H1 (cell line): ENCODE results near the gene SFXN2. TPM values are rescaled to one million over a fixed set of nuclear protein-coding genes. Genes with fewer than 3 reads are reported as not detected.
A peak's percentile ranks its signal among the peaks of the same experiment; 100 is the strongest.

Experiments
- CTCF ChIA-PET: fragments of 300-600 bp; sonication (Branson Sonifier 250); formaldehyde crosslinking; loops from one replicate; lab custom pipeline; 2021; ENCODE audit not compliant: partially characterized antibody; lab: Charles Lee
- POLR2A ChIA-PET: fragments of 300-600 bp; sonication (Branson Sonifier 250); formaldehyde crosslinking; loops from one replicate; lab custom pipeline; 2021; ENCODE audit warnings: inconsistent platforms; ENCODE audit not compliant: partially characterized antibody; lab: Charles Lee
- DNase-seq, 2 experiments: peaks; one replicate each; pipeline versions ENCODE4 v3.0.0 to v3.0.0-alpha.2; 2010 to 2022; ENCODE audit warnings: low spot score in 2 of 2, low read depth in 1 of 2, mixed read lengths in 1 of 2
- FAIRE-seq: peaks from 2 replicates; lab custom pipeline; 2011; peaks lifted over from hg19 to GRCh38; lab: Jason Lieb, UNC
- H2AFZ ChIP-seq: 2 replicates; pipeline ENCODE4 v1.8.1; 2012; ENCODE audit warnings: low read length, inconsistent platforms
- H2AK5ac ChIP-seq: 2 replicates; pipeline ENCODE4 v1.6.1; 2013; ENCODE audit warnings: low read depth, low read length
- H2BK120ac ChIP-seq: replicated peaks from 2 replicates; pipeline ENCODE3; 2013; ENCODE audit warnings: low read depth, low read length, inconsistent platforms
- H2BK12ac ChIP-seq: 2 replicates; pipeline ENCODE4 v1.6.1; 2013; ENCODE audit warnings: low read depth, low read length
- H2BK15ac ChIP-seq: 2 replicates; pipeline ENCODE4 v1.6.1; 2013; ENCODE audit warnings: low read length
- H2BK20ac ChIP-seq: 2 replicates; pipeline ENCODE4 v1.6.1; 2013; ENCODE audit warnings: low read length
- H2BK5ac ChIP-seq: 2 replicates; pipeline ENCODE4 v1.6.1; 2013; ENCODE audit warnings: low read depth, low read length
- H3K14ac ChIP-seq: 2 replicates; pipeline ENCODE4 v1.6.1; 2013; ENCODE audit warnings: inconsistent platforms; ENCODE audit not compliant: insufficient read length
- H3K18ac ChIP-seq: 2 replicates; pipeline ENCODE4 v1.6.1; 2013; ENCODE audit warnings: low read length; ENCODE audit errors: extremely low read depth
- H3K23ac ChIP-seq: 2 replicates; pipeline ENCODE4 v1.6.1; 2013; ENCODE audit warnings: inconsistent platforms; ENCODE audit not compliant: insufficient read length
- H3K23me2 ChIP-seq: 2 replicates; pipeline ENCODE4 v1.6.1; 2013; ENCODE audit warnings: low read depth, low read length
- H3K27ac ChIP-seq: 2 replicates; pipeline ENCODE4 v1.6.1; 2011; ENCODE audit warnings: low read depth, low read length, inconsistent platforms
- H3K27me3 ChIP-seq, 4 experiments: replicated peaks in 1 of 4; 1 replicate in 1 of 4; 2 replicates in 3 of 4; pipeline versions ENCODE4 v1.6.1 to v1.8.1; 2011 to 2013; ENCODE audit warnings: low read length in 3 of 4, mild to moderate bottlenecking in 3 of 4, inconsistent platforms in 2 of 4, mixed read lengths in 2 of 4, moderate library complexity in 1 of 4; ENCODE audit not compliant: control insufficient read depth in 3 of 4, insufficient read depth in 3 of 4; ENCODE audit errors: extremely low read depth in 1 of 4
- H3K36me3 ChIP-seq, 4 experiments: 2 replicates each; pipeline versions ENCODE4 v1.6.1 to v1.8.1; 2011 to 2013; ENCODE audit warnings: mild to moderate bottlenecking in 4 of 4, low read length in 3 of 4, moderate library complexity in 2 of 4, control low read depth in 1 of 4, inconsistent platforms in 1 of 4; ENCODE audit not compliant: insufficient read depth in 4 of 4, control insufficient read depth in 2 of 4
- H3K4ac ChIP-seq: replicated peaks from 2 replicates; pipeline ENCODE3; 2013; ENCODE audit warnings: low read length, low read depth, mixed read lengths, inconsistent platforms; ENCODE audit not compliant: insufficient read length
- H3K4me1 ChIP-seq, 4 experiments: replicated peaks in 1 of 4; 1 replicate in 1 of 4; 2 replicates in 3 of 4; pipeline versions ENCODE4 v1.6.1 to v1.8.1; 2011 to 2013; ENCODE audit warnings: low read length in 3 of 4, inconsistent platforms in 2 of 4, mixed read lengths in 1 of 4; ENCODE audit not compliant: insufficient read depth in 4 of 4, control insufficient read depth in 3 of 4
- H3K4me2 ChIP-seq, 2 experiments: 2 replicates each; pipeline versions ENCODE4 v1.6.1 to v1.8.1; 2011 to 2013; ENCODE audit warnings: low read depth in 2 of 2, low read length in 2 of 2, control low read depth in 1 of 2, inconsistent platforms in 1 of 2, mild to moderate bottlenecking in 1 of 2; ENCODE audit not compliant: insufficient read depth in 1 of 2
- H3K4me3 ChIP-seq, 4 experiments: fragments of 200-600, 300-600 bp in 1 of 4; sonication (generic), shearing (Covaris generic), sonication (Bioruptor Twin) in 1 of 4; 2 replicates each; pipeline versions ENCODE4 v1.5.1 to v1.8.1; 2011 to 2016; ENCODE audit warnings: low read length in 4 of 4, low read depth in 3 of 4, control low read depth in 2 of 4, inconsistent platforms in 2 of 4, mild to moderate bottlenecking in 2 of 4, mixed read lengths in 1 of 4, moderate library complexity in 1 of 4; ENCODE audit not compliant: insufficient read depth in 2 of 4; ENCODE audit errors: extremely low read depth in 1 of 4
- H3K56ac ChIP-seq: replicated peaks from 2 replicates; pipeline ENCODE3; 2013; ENCODE audit warnings: low read depth, mild to moderate bottlenecking, mixed read lengths, low read length, inconsistent platforms; ENCODE audit not compliant: insufficient read length
- H3K79me1 ChIP-seq: 2 replicates; pipeline ENCODE4 v1.6.1; 2013; ENCODE audit warnings: low read depth, low read length, control low read depth
- H3K79me2 ChIP-seq, 2 experiments: 2 replicates each; pipeline versions ENCODE4 v1.6.1 to v1.8.1; 2012 to 2013; ENCODE audit warnings: low read length in 2 of 2, mild to moderate bottlenecking in 2 of 2, inconsistent platforms in 1 of 2; ENCODE audit not compliant: insufficient read depth in 2 of 2, control insufficient read depth in 1 of 2
- H3K9ac ChIP-seq, 4 experiments: replicated peaks in 1 of 4; 1 replicate in 1 of 4; 2 replicates in 3 of 4; pipeline versions ENCODE4 v1.6.1 to v1.8.1; 2011 to 2013; ENCODE audit warnings: low read depth in 3 of 4, low read length in 3 of 4, control low read depth in 2 of 4, mild to moderate bottlenecking in 2 of 4, moderate library complexity in 2 of 4, inconsistent platforms in 1 of 4; ENCODE audit errors: extremely low read depth in 1 of 4
- H3K9me3 ChIP-seq, 2 experiments: 2 replicates each; pipeline versions ENCODE4 v1.6.1 to v1.8.1; 2012 to 2013; ENCODE audit warnings: mild to moderate bottlenecking in 2 of 2, moderate library complexity in 2 of 2, control low read depth in 1 of 2, inconsistent platforms in 1 of 2, low read depth in 1 of 2, low read length in 1 of 2, mixed read lengths in 1 of 2; ENCODE audit not compliant: insufficient read depth in 2 of 2
- H4K20me1 ChIP-seq, 2 experiments: replicated peaks in 1 of 2; 2 replicates each; pipeline versions ENCODE3 to v1.8.1; 2011 to 2013; ENCODE audit warnings: inconsistent platforms in 2 of 2, low read length in 2 of 2, mild to moderate bottlenecking in 1 of 2; ENCODE audit not compliant: insufficient read depth in 2 of 2, control insufficient read depth in 1 of 2
- H4K5ac ChIP-seq: 2 replicates; pipeline ENCODE4 v1.6.1; 2013; ENCODE audit warnings: low read length, low read depth, mixed read lengths, inconsistent platforms; ENCODE audit not compliant: insufficient read length
- H4K8ac ChIP-seq: 2 replicates; pipeline ENCODE4 v1.8.0; 2013; ENCODE audit warnings: mild to moderate bottlenecking, moderate library complexity, low read length, inconsistent platforms; ENCODE audit not compliant: insufficient read depth; ENCODE audit errors: extremely low read depth
- H4K91ac ChIP-seq: replicated peaks from 2 replicates; pipeline ENCODE3; 2013; ENCODE audit warnings: low read length, mixed read lengths, inconsistent platforms; ENCODE audit not compliant: insufficient read length
- CEBPB ChIP-seq: IDR thresholded peaks from 2 replicates; pipeline ENCODE4 v1.6.1; 2012; ENCODE audit warnings: low read depth, low read length
- HDAC2 ChIP-seq, 2 experiments: fragments of 300-600 bp in 1 of 2; sonication (generic) in 1 of 2; IDR thresholded peaks; 2 replicates each; pipeline ENCODE4 v1.6.1; 2011 to 2012; ENCODE audit warnings: low read depth in 2 of 2, low read length in 2 of 2, mild to moderate bottlenecking in 2 of 2, moderate library complexity in 2 of 2, borderline replicate concordance in 1 of 2, inconsistent platforms in 1 of 2
- POU5F1 ChIP-seq: IDR thresholded peaks from 2 replicates; pipeline ENCODE4 v1.6.1; 2011; ENCODE audit warnings: low read depth, mild to moderate bottlenecking, low read length, moderate library complexity
- SP4 ChIP-seq: IDR thresholded peaks from 2 replicates; pipeline ENCODE4 v1.6.1; 2012; ENCODE audit warnings: low read length, inconsistent platforms
- WGBS, 2 experiments: shearing (Covaris generic) in 1 of 2; methylation state at CpG; one replicate each; pipeline versions ENCODE4 v1.1.6 to v1.1.7; 2013 to 2015; ENCODE audit warnings: low lambda C conversion rate in 2 of 2, mixed read lengths in 2 of 2, inconsistent platforms in 1 of 2, low coverage in 1 of 2, missing lambda C conversion rate in 1 of 2; ENCODE audit not compliant: insufficient replicate concordance in 2 of 2, insufficient coverage in 1 of 2, insufficient read length in 1 of 2; ENCODE audit errors: extremely low coverage in 1 of 2, missing lambda C conversion rate in 1 of 2; 5-methylcytosine and 5-hydroxymethylcytosine counted together
- long read RNA-seq, 2 experiments: library from RNA in 1 of 2; library from capped mRNA in 1 of 2; stranded (forward); transcript quantifications; one replicate each; pipeline ENCODE4 v2.0.0, GENCODE V29; 2021; ENCODE audit warnings: inconsistent platforms in 1 of 2
- polyA minus RNA-seq, 3 experiments: library from RNA; depleted of rRNA, polyadenylated mRNA; stranded (reverse); fragments of >200 nt; gene quantifications; 1 replicate in 2 of 3; 2 replicates in 1 of 3; pipeline ENCODE4 v1.2.3, GENCODE V29; 2011
- polyA plus RNA-seq, 7 experiments: library from polyadenylated mRNA; depleted of rRNA in 3 of 7; stranded (reverse) in 5 of 7; unstranded in 2 of 7; fragments of >200 nt in 5 of 7; fragments of 200-250 nt in 2 of 7; gene quantifications; 1 replicate in 5 of 7; 2 replicates in 1 of 7; 4 replicates in 1 of 7; pipeline versions ENCODE4 v1.2.1 to v1.2.3, GENCODE V29; 2011 to 2013; ENCODE audit warnings: missing spikeins in 2 of 7, mixed read lengths in 2 of 7
- total RNA-seq: library from RNA; stranded (reverse); fragmentation: NEBNext Ultra II Directional; extraction: Animal tissue kit (Norgen Biotek cat#: 25700); gene quantifications from 2 replicates; pipeline ENCODE4 v1.2.1, GENCODE V29; 2021
- TF ChIP-seq, protein P1 (sequence below): IDR thresholded peaks from 2 replicates; pipeline ENCODE4 v1.6.1; 2012; ENCODE audit warnings: inconsistent platforms

Gene SFXN2, protein sequence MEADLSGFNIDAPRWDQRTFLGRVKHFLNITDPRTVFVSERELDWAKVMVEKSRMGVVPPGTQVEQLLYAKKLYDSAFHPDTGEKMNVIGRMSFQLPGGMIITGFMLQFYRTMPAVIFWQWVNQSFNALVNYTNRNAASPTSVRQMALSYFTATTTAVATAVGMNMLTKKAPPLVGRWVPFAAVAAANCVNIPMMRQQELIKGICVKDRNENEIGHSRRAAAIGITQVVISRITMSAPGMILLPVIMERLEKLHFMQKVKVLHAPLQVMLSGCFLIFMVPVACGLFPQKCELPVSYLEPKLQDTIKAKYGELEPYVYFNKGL
- total RNA-seq (20.5 TPM in 2 replicates), polyA plus RNA-seq (2011; rRNA removed) (23.5 and 29.3 TPM in 2 replicates), polyA minus RNA-seq (2011; rRNA and poly(A)+ RNA removed) (58.2 and 63.8 TPM in 2 replicates)
- 23.5 TPM for polyA plus RNA-seq (2011; cell fraction: cytosol; rRNA removed)
- polyA plus RNA-seq (2011; cell fraction: nucleus; rRNA removed) = 34.5 TPM
- 18.9 to 21.4 TPM (median 20.7 TPM) in 4 replicates for polyA plus RNA-seq (2012, experiment 1 of 2)
- 20.1 TPM for polyA plus RNA-seq (2012, experiment 2 of 2)
- 10.6 TPM for polyA plus RNA-seq (2013, experiment 1 of 2)
- 9.8 TPM for polyA plus RNA-seq (2013, experiment 2 of 2)
- 17.2 TPM for polyA minus RNA-seq (2011; cell fraction: cytosol; rRNA and poly(A)+ RNA removed)
- polyA minus RNA-seq (2011; cell fraction: nucleus; rRNA and poly(A)+ RNA removed) = 50.5 TPM
- long read RNA-seq, experiment 1, partial matches to known transcripts = 9 of 10 reads
- long read RNA-seq, experiment 1, other reads (novel, unspliced or antisense) = 1 of 10 reads
- long read RNA-seq, experiment 2, full-length matches to known transcripts = 5 of 5 reads
- long read RNA-seq, experiment 2, partial matches to known transcripts = 0 of 5 reads
- long read RNA-seq, experiment 2, other reads (novel, unspliced or antisense) = 0 of 5 reads

DNA sequence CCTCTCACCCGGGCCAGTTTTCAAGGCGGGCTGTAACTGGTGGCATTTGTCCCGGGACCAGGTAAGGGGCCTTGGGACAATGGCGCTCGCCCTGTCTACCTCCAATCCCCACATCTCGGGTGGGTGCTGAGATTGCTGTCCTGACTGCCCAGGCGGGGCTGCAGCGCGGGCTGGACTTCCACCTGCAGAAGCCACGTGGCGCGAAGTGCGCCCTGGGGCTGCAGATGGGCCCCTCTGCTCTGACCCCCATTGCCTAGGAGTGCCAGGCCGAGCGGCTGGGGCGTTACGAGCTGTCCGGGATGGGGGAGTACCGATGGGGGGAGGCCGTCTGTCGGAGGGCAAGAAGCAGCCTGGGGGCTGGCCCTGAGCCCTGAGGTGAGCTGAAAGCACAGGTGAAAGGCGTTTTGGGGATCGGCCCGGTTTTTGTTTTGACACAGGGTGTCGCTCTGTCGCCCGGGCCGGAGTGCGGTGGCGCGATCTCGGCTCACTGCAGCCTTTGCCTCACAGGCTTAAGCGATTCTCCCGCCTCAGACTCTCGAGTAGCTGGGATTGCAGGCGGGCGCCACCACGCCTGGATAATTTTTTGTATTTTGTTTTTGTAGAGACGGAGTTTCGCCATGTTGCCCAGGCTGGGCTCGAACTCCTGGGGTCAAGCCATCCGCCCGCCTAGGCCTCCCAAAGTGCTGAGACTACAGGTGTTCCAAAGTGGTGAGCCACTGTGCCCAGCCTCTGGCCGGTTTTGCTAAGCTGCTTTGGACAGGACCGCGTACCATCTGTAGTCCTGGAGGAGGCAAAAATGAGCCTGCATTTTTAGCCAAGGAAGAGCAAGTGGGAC lies at the start of gene SFXN2:
SFXN2 (plus strand) TSS at position 16 of the 835 bp plus-strand sequence. CDS start 12,001 bp downstream, outside the sequence.
- CTCF ChIA-PET = interaction anchor here (0.7 to 2.1 kb wide), 8 partner anchors 12 to 440 kb away, joined by 3 to 10 read pairs (median 3); no protein-coding TSS in a partner anchor
- TF ChIP-seq HDAC2 (IDR thresholded peaks at IDR 0.05; ENCODE audit: borderline replicate concordance in 1 of 2, low read depth in 2 of 2, low read length in 2 of 2) (peak; percentile 39 to 98; a peak in 2 of 4 replicates), SP4 (0 out of 2 replicates have a peak, but pooled peaks have one; percentile 27), CEBPB (no peak), POU5F1 (no peak)
- TF ChIP-seq, protein P1, sequence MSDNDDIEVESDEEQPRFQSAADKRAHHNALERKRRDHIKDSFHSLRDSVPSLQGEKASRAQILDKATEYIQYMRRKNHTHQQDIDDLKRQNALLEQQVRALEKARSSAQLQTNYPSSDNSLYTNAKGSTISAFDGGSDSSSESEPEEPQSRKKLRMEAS = peak; percentile 91

More for the DNA sequence above, at the start of gene SFXN2:
- Histone ChIP-seq H3K79me1 (peaks cover 4% of the 10 kb centered on the region; the same call in 1 of the 2 replicates), H2BK20ac (no peak within 1 kb of the TSS), H3K56ac (peak within 1 kb of the TSS; percentile 72), H4K20me1 (peaks cover 2 to 12% of the 10 kb centered on the region in 2 experiments), H2BK5ac (peak within 1 kb of the TSS; percentile 71), H3K4ac (peak within 1 kb of the TSS; percentile 75), H2AFZ (peak within 1 kb of the TSS; percentile 25; the same call in 1 of the 2 replicates), H2BK15ac (peak within 1 kb of the TSS; percentile 94; the same call in 1 of the 2 replicates), H3K14ac (no peak within 1 kb of the TSS), H2BK12ac (no peak within 1 kb of the TSS; the same call in 1 of the 2 replicates), H3K23me2 (peaks cover 8% of the 10 kb centered on the region; the same call in 1 of the 2 replicates), H3K18ac (peak within 1 kb of the TSS; percentile 93), H3K4me3 (peak within 1 kb of the TSS; percentile 85 to 96 (median 92)), H3K4me2 (peak within 1 kb of the TSS; percentile 78 to 83), H3K9me3 (no peaks in the 10 kb centered on the region), H2AK5ac (peak within 1 kb of the TSS; percentile 92; the same call in 1 of the 2 replicates), H3K79me2 (peaks cover 0 to 75% of the 10 kb centered on the region in 2 experiments; a peak in 2 of 4 replicates), H3K36me3 (peaks cover 0 to 9% (median 2%) of the 10 kb centered on the region in 4 experiments; a peak in 4 of 8 replicates), H3K27me3 (no peaks in the 10 kb centered on the region), H3K27ac (peak within 1 kb of the TSS; percentile 89), H4K5ac (peak within 1 kb of the TSS; percentile 98), H3K23ac (no peak within 1 kb of the TSS), H3K9ac (peak within 1 kb of the TSS; percentile 60 to 93 (median 88)), H2BK120ac (peak within 1 kb of the TSS; percentile 59), H4K8ac (peak within 1 kb of the TSS; percentile 95; the same call in 1 of the 2 replicates), H3K4me1 (peaks cover 5 to 22% (median 14%) of the 10 kb centered on the region in 4 experiments; a peak in 6 of 7 replicates), H4K91ac (peak within 1 kb of the TSS; percentile 80)
- POLR2A ChIA-PET = interaction anchor here (0.6 to 7.3 kb wide), 22 partner anchors 11 to 203 kb away, joined by 3 to 53 read pairs (median 4); partner anchors contain the start of genes AS3MT, BORCS7, CNNM2 and TRIM8
- FAIRE-seq (no peak), DNase-seq (no peak)
- WGBS, 2 experiments = 3% methylated on average over 44 of the region's 46 CpGs; no CpG with 5 or more reads in 1 of the 2 experiments
